ENCODE data around the gene SEMA6B.

The SEMA6B gene

DNA sequence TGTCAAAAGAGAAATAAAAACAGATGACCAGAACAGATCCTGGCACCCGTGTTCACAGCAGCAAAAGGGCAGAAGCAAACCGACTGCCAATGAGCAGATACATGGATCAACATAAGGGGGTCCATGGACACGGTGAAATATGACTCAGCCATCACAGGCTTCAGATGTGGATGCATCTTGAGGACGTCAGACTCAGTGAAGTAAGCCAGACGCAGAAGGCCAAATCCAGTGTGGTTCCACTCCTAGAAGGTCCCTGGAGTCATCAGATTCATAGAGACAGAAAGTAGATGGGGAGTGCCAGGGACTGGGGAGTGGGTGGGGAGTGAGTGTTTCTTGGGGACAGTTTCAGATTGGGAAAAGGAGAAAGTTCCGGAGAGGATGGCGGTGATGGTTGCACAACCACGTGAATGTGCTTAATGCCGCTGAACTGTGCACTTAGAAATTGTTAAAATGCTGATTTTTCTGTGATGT lies 28.8 kb upstream of the SEMA6B start:
- Histone ChIP-seq H2AFZ (ENCODE audit: low read depth, low read length, severe bottlenecking) (no peak overlapping the region), H3K27me3 (ENCODE audit: low read length) (no peaks in the 10 kb centered on the region), H3K27ac (ENCODE audit: low read depth, low read length) (no peak overlapping the region)

DNA sequence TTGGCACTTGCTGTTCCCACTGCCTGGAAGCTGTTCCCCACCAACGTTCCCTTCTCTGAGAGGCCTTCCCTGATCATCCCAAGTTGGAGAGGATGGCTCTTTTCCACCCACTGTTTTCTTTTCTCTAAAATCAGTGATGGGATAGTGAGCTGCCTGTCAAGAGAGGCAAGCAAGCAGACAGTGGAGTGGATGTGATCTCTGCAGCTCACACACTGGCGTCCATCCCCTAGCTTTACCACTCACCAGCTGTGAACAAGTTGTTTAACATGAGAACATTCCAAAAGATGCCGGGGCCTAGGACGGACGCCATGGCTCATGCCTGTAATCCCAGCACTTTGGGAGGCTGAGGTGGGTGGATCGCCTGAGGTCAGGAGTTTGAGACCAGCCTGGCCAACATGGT lies 28.0 kb upstream of the SEMA6B start:
- H3K79me2 ChIP-seq (ENCODE audit: insufficient read depth, low read length): no peaks in the 10 kb centered on the region
- H3F3A ChIP-seq (ENCODE audit: insufficient read depth): no peaks in the 10 kb centered on the region
- H3K27ac ChIP-seq (ENCODE audit: low read depth, low read length): no peak overlapping the region
- no peak overlapping the region for H2AFZ ChIP-seq (ENCODE audit: low read depth, low read length, severe bottlenecking)
- H4K20me1 ChIP-seq (ENCODE audit: low read depth, low read length): no peaks in the 10 kb centered on the region
- no peak overlapping the region for H3K4me3 ChIP-seq (ENCODE audit: insufficient read depth, low read length, poor library complexity, severe bottlenecking)
- H3K4me2 ChIP-seq (ENCODE audit: low read depth, low read length, poor library complexity, severe bottlenecking): no peak overlapping the region
- H3K9ac ChIP-seq (ENCODE audit: low read length): no peak overlapping the region
- no peaks in the 10 kb centered on the region for H3K9me3 ChIP-seq (ENCODE audit: insufficient read depth, low read length)
- no peaks in the 10 kb centered on the region for H3K36me3 ChIP-seq (ENCODE audit: low read length)
- no peaks in the 10 kb centered on the region for H3K9me2 ChIP-seq (replicated peaks; ENCODE audit: insufficient read depth, low read length)
- no peaks in the 10 kb centered on the region for H3K27me3 ChIP-seq (ENCODE audit: low read length)
- TF ChIP-seq EZH2phosphoT487 (conservative IDR thresholded peaks at IDR 0.05; ENCODE audit: low read length) (no peak), CTCF (IDR thresholded peaks at IDR 0.05; ENCODE audit: insufficient read depth, low read length, poor library complexity, severe bottlenecking) (no peak)

More for the DNA sequence above, 28.8 kb upstream of the SEMA6B start:
- H4K20me1 ChIP-seq (ENCODE audit: low read depth, low read length): no peaks in the 10 kb centered on the region
- TF ChIP-seq CTCF (IDR thresholded peaks at IDR 0.05; ENCODE audit: insufficient read depth, low read length, poor library complexity, severe bottlenecking) (no peak), EZH2phosphoT487 (conservative IDR thresholded peaks at IDR 0.05; ENCODE audit: low read length) (no peak)
- H3F3A ChIP-seq (ENCODE audit: insufficient read depth): no peaks in the 10 kb centered on the region
- H3K9ac ChIP-seq (ENCODE audit: low read length): no peak overlapping the region
- no peak overlapping the region for H3K4me3 ChIP-seq (ENCODE audit: insufficient read depth, low read length, poor library complexity, severe bottlenecking)
- H3K79me2 ChIP-seq (ENCODE audit: insufficient read depth, low read length): no peaks in the 10 kb centered on the region
- no peaks in the 10 kb centered on the region for H3K36me3 ChIP-seq (ENCODE audit: low read length)
- no peaks in the 10 kb centered on the region for H3K9me2 ChIP-seq (replicated peaks; ENCODE audit: insufficient read depth, low read length)
- H3K4me2 ChIP-seq (ENCODE audit: low read depth, low read length, poor library complexity, severe bottlenecking): no peak overlapping the region
- H3K9me3 ChIP-seq (ENCODE audit: insufficient read depth, low read length): no peaks in the 10 kb centered on the region

- Histone ChIP-seq H3F3A (ENCODE audit: insufficient read depth) (no peaks in the 10 kb centered on the region), H4K20me1 (ENCODE audit: low read depth, low read length) (no peaks in the 10 kb centered on the region), H3K9me2 (replicated peaks; ENCODE audit: insufficient read depth, low read length) (no peaks in the 10 kb centered on the region), H3K27me3 (ENCODE audit: low read length) (no peaks in the 10 kb centered on the region), H3K79me2 (ENCODE audit: insufficient read depth, low read length) (no peaks in the 10 kb centered on the region), H3K4me3 (ENCODE audit: insufficient read depth, low read length, poor library complexity, severe bottlenecking) (no peak overlapping the region), H3K9ac (ENCODE audit: low read length) (no peak overlapping the region), H3K36me3 (ENCODE audit: low read length) (no peaks in the 10 kb centered on the region), H3K9me3 (ENCODE audit: insufficient read depth, low read length) (no peaks in the 10 kb centered on the region), H3K4me2 (ENCODE audit: low read depth, low read length, poor library complexity, severe bottlenecking) (no peak overlapping the region), H3K27ac (ENCODE audit: low read depth, low read length) (no peak overlapping the region), H2AFZ (ENCODE audit: low read depth, low read length, severe bottlenecking) (no peak overlapping the region)
- TF ChIP-seq CTCF (IDR thresholded peaks at IDR 0.05; ENCODE audit: insufficient read depth, low read length, poor library complexity, severe bottlenecking) (no peak), EZH2phosphoT487 (conservative IDR thresholded peaks at IDR 0.05; ENCODE audit: low read length) (no peak)
Observed at GRCh38 chr19:4586691-4587090, 27.2 kb upstream of the SEMA6B start.
